GM13976 (cell line): ENCODE measurements around the gene UNKL.

ENCODE experiments used
- DNase-seq: peaks from one replicate; pipeline ENCODE4 v3.0.0; 2012; ENCODE audit warnings: low spot score
- in situ Hi-C: fragments of 300-500 bp; cut with MboI; formaldehyde crosslinking; loops from one replicate; pipeline ENCODE4 v1.12.0; 2022; ENCODE audit warnings: low sequenced_read_pairs, mixed read lengths, inconsistent platforms; ENCODE audit not compliant: unreplicated experiment
- TF ChIP-seq, protein P1 (sequence below): IDR thresholded peaks from 2 replicates; pipeline ENCODE4 v1.5.1; 2012; ENCODE audit warnings: borderline replicate concordance, mild to moderate bottlenecking; ENCODE audit not compliant: insufficient read depth; ENCODE audit errors: extremely low read depth, missing control alignments, control extremely low read depth

The UNKL gene

DNA sequence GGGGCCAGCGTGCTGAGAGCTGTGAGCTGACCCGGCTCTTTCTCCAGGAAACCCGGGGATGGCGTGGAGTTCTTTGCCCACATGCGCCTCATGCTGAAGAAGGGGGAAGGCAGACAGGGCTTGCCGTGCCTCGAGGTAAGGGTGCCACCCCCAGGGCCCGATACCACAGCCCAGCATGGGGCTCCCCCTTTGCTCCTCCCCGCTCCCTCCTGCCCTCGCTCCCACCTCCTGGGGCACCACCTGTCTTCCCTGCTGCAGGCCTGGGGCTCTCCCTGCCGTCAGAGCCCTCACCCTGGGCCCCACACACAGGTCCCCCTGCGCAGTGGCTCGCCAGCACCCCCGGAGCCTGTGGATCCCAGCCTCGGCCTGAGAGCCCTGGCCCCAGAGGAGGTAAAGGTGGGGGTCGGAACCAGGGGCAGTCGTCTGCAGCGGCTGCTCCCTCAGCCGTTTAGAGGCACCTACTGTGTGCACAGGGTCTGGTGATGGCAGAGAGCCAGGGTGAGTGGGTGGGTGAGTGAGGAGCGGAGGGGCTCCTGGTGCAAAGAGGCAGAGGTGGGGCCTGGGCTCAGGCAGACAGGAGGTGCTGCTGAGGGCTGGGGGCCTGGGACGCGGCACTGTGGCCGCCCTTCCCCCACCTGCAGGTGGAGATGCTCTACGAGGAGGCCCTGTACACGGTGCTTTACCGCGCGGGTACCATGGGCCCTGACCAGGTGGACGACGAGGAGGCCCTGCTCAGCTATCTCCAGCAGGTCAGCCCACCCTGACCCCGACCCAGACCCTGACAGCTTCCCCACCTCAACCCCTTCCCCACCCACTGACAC is 75.4 kb downstream of the UNKL start:
- in situ Hi-C loops, result no loop called here
- no peak for DNase-seq
- TF ChIP-seq, protein P1, sequence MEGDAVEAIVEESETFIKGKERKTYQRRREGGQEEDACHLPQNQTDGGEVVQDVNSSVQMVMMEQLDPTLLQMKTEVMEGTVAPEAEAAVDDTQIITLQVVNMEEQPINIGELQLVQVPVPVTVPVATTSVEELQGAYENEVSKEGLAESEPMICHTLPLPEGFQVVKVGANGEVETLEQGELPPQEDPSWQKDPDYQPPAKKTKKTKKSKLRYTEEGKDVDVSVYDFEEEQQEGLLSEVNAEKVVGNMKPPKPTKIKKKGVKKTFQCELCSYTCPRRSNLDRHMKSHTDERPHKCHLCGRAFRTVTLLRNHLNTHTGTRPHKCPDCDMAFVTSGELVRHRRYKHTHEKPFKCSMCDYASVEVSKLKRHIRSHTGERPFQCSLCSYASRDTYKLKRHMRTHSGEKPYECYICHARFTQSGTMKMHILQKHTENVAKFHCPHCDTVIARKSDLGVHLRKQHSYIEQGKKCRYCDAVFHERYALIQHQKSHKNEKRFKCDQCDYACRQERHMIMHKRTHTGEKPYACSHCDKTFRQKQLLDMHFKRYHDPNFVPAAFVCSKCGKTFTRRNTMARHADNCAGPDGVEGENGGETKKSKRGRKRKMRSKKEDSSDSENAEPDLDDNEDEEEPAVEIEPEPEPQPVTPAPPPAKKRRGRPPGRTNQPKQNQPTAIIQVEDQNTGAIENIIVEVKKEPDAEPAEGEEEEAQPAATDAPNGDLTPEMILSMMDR, result no peak

DNA sequence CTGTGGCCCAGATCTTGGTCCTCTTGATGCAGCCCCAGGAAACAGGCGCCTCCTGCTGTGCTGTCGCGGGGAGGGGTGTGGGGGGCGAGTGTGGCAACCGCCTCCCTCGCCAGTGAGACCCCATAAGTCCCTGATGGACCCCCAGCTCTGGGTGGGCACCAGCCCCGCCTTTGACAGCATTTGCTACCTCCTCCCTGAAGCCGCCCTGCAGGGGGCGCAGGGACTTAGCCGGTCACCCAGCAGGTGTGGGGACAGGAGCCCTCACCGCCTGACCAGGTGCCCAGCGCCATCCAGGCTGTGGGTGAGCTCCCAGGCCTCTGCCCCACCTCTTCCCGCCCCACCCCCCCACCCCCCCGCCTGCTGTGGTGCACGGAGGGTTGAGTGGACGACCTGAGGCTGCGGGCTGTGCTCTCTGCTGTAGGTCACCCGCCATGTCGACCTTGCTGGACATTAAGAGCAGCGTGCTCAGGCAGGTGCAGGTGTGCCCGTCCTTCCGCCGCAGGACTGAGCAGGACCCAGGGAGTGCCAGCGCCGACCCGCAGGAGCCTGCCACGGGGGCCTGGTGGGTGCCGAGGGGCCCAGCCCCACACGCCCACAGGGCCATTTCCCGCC is 76.3 kb downstream of the UNKL start:
- no peak for DNase-seq
- in situ Hi-C loops, result no loop called here
- TF ChIP-seq, protein P1, result peak; percentile 26

DNA sequence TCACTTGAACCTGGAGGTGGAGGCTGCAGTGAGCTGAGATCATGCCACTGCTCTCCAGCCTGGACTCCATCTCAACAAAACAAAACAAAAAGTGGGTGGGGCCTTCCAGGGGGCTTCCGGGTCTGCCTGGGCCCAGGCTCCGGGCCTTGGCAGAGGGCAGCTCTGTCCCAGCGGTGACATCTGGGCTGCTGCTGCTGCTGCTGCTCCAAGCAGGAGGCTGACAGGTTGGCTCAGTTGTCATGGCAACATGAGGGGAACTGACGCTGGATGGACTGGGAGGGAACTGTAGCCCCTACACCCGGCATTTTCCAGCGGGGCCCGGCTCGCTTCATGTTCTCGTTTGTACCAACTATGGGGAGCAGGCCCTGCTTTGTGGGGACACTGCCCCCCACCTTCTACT is 77.0 kb downstream of the UNKL start:
- no peak for DNase-seq
- TF ChIP-seq, protein P1, result no peak
- in situ Hi-C loops, result no loop called here

DNA sequence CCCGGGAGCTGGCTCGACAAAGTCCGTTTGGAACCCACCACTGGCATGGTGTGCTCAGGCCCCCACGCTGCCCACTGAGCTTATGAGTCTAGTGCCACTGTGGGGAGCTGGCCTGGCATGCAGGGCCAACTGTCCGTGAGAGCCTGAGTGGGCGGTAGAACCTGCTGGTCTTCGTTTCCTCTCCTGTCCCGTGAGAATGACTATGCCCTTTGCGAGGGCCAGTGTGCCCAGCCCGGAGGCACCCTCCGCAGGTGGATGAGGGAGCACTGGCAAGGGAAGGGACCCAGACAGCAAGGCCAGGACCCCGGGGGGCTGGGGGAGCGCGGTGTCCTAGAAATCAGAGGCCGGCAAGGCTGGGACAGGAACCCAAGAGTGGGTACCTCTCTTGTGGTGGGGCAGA is 77.9 kb downstream of the UNKL start:
- in situ Hi-C loops, result no loop called here
- no peak for DNase-seq
- TF ChIP-seq, protein P1, result no peak

DNA sequence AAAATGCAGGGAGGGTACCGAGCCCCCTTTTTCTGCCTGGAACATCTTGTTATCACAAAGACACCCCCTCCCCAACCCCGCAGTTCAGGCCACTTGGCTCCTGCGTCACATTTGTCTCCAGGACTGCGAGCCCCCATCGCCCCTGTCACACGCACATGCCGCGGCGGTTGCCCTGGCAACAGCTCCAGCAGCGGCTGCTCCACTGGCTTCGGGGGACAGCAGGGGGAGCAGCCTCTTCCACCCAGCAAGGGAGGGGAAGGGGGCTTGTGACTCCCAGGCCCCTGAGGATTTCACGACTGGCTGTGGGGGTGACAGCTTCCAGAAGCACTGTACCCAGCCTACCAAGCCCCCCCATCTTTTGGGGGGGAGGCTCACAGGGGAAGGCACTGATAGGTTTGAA is 78.5 kb downstream of the UNKL start:
- DNase-seq, result no peak
- TF ChIP-seq, protein P1, result no peak
- in situ Hi-C loops, result no loop called here

DNA sequence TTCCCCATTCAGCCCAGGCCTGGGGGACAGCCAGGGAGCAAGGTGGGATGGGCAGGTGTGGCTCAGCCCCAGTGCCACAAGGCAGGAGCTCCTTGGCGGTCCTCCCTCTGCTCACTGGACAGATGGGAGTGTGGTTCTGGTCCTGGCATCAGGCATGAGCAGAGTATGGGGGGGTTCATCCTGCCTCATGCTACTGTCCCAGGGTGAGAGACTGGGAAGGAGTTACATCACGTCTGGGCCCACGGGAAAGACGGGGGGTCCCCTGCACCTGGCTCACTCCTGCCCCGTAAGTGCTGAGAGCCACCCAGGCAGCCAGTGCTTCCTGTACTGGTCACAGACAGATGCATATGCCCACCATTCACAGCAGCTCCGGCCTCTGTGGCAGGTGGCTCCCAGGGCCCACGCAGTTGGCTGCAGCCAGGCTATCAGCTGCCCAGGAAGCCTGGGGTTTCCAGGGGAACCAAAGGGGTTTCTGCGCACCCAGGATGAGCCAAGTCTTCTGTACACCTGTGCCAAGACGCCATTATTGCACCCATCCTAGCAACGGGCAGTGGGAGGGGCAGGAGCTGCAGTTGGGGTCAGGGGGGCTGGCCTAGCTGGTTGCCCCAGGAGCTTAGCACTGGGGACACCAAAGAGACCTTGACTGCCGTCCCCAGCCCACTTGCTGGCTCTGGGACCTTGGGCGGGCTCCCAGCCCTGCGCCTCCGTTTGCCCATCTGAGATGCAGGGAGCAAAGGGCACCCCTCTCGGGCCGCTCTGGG is 79.1 kb downstream of the UNKL start:
- DNase-seq, result no peak
- in situ Hi-C loops, result no loop called here
- TF ChIP-seq, protein P1, result no peak
